Fibroblast of lung (primary cell): Measurements from ENCODE around the gene OR13F1. TPM values are rescaled to one million over a fixed set of nuclear protein-coding genes. Genes with fewer than 3 reads are reported as not detected.

ENCODE experiments used
- DNase-seq, 2 donors: peaks; one replicate each; pipeline versions ENCODE4 v3.0.0 to v3.0.0-alpha.2; 2010; ENCODE audit warnings: low read depth in 2 of 2
- H2AFZ ChIP-seq: 2 replicates; pipeline ENCODE4 v1.5.1; 2012; ENCODE audit warnings: low read length, control low read depth, inconsistent platforms
- H3K27ac ChIP-seq: 2 replicates; pipeline ENCODE4 v1.5.1; 2011; ENCODE audit warnings: low read length, control low read depth; ENCODE audit not compliant: insufficient read depth
- H3K27me3 ChIP-seq: 2 replicates; pipeline ENCODE4 v1.5.1; 2011; ENCODE audit warnings: mild to moderate bottlenecking, low read length; ENCODE audit not compliant: control insufficient read depth, insufficient read depth
- H3K36me3 ChIP-seq: 2 replicates; pipeline ENCODE4 v1.5.1; 2011; ENCODE audit warnings: low read length; ENCODE audit not compliant: control insufficient read depth, insufficient read depth
- H3K4me1 ChIP-seq: 2 replicates; pipeline ENCODE4 v1.5.1; 2011; ENCODE audit warnings: low read length; ENCODE audit not compliant: control insufficient read depth, insufficient read depth; ENCODE audit errors: extremely low read depth
- H3K4me2 ChIP-seq: 2 replicates; pipeline ENCODE4 v1.5.1; 2011; ENCODE audit warnings: low read length, control low read depth; ENCODE audit not compliant: insufficient read depth; ENCODE audit errors: extremely low read depth
- H3K4me3 ChIP-seq, 4 experiments: fragments of 200-600 bp in 1 of 4; sonication (generic) in 1 of 4; replicated peaks in 1 of 4; 2 replicates each; pipeline ENCODE4 v1.5.1; 2011 to 2016; ENCODE audit warnings: low read length in 4 of 4, low read depth in 3 of 4, mild to moderate bottlenecking in 3 of 4, control low read depth in 2 of 4, inconsistent platforms in 1 of 4, mixed read lengths in 1 of 4; ENCODE audit not compliant: insufficient read depth in 1 of 4; ENCODE audit errors: control extremely low read depth in 1 of 4
- H3K79me2 ChIP-seq: 2 replicates; pipeline ENCODE4 v1.5.1; 2012; ENCODE audit warnings: mild to moderate bottlenecking, low read length, inconsistent platforms; ENCODE audit not compliant: control insufficient read depth, insufficient read depth
- H3K9ac ChIP-seq: 2 replicates; pipeline ENCODE4 v1.5.1; 2011; ENCODE audit warnings: mild to moderate bottlenecking, low read length, control low read depth; ENCODE audit not compliant: insufficient read depth
- H3K9me3 ChIP-seq: 2 replicates; pipeline ENCODE4 v1.5.1; 2012; ENCODE audit warnings: low read depth, low read length; ENCODE audit not compliant: control insufficient read depth, insufficient read depth
- H4K20me1 ChIP-seq: 2 replicates; pipeline ENCODE4 v1.5.1; 2011; ENCODE audit warnings: low read length; ENCODE audit not compliant: control insufficient read depth, insufficient read depth; ENCODE audit errors: extremely low read depth
- EZH2 ChIP-seq: IDR thresholded peaks from 2 replicates; pipeline ENCODE4 v1.5.1; 2012; ENCODE audit warnings: low read length, control low read depth, mild to moderate bottlenecking; ENCODE audit errors: missing control alignments
- polyA minus RNA-seq: library from RNA; depleted of rRNA, polyadenylated mRNA; stranded (reverse); fragments of >200 nt; gene quantifications from 2 replicates; pipeline ENCODE4 v1.2.3, GENCODE V29; 2011; ENCODE audit warnings: low replicate concordance
- polyA plus RNA-seq, 2 donors: library from polyadenylated mRNA; depleted of rRNA in 1 of 2; stranded (reverse) in 1 of 2; unstranded in 1 of 2; fragments of >200 nt; gene quantifications; 2 replicates each; pipeline ENCODE4 v1.2.1, GENCODE V29; 2011 to 2012; ENCODE audit warnings: missing spikeins in 1 of 2
- total RNA-seq: library from RNA; depleted of rRNA; stranded (reverse); fragments of >200 nt; gene quantifications from 2 replicates; pipeline ENCODE4 v1.2.1, GENCODE V29; 2014
- TF ChIP-seq, protein P1 (sequence below), 2 donors: IDR thresholded peaks in 1 of 2; conservative IDR thresholded peaks in 1 of 2; 1 replicate in 1 of 2; 2 replicates in 1 of 2; pipeline ENCODE4 v1.5.1; 2011 to 2012; ENCODE audit warnings: low read length in 2 of 2, control low read depth in 1 of 2, inconsistent platforms in 1 of 2, low read depth in 1 of 2, mild to moderate bottlenecking in 1 of 2

The OR13F1 gene, protein sequence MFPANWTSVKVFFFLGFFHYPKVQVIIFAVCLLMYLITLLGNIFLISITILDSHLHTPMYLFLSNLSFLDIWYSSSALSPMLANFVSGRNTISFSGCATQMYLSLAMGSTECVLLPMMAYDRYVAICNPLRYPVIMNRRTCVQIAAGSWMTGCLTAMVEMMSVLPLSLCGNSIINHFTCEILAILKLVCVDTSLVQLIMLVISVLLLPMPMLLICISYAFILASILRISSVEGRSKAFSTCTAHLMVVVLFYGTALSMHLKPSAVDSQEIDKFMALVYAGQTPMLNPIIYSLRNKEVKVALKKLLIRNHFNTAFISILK
- total RNA-seq (not detected in 2 replicates), polyA plus RNA-seq (not detected in 2 replicates), polyA minus RNA-seq (not detected in 2 replicates)
- polyA plus RNA-seq (2012) = not detected in 2 replicates

DNA sequence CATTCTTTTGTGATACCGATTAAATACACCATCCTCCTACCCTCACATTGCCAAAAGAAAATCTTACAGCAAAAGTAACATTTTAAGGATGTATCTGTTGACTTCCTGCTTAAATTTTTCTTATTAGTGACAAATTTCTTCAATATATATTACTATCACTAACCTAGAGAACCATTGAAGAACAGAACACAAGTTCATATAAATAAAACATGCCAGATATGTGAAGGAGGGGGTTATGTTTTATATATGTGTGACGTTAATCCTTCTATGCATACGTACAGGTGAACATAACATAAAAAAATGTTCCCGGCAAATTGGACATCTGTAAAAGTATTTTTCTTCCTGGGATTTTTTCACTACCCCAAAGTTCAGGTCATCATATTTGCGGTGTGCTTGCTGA lies at the start of gene OR13F1:
OR13F1 (plus strand) TSS at position 301 of the 400 bp plus-strand sequence; CDS start at position 301, 0 bp downstream.
- H3K36me3 ChIP-seq = no peaks in the 10 kb centered on the region
- no peaks in the 10 kb centered on the region for H3K9me3 ChIP-seq
- no peak for DNase-seq
- TF ChIP-seq EZH2 = no peak
- TF ChIP-seq, protein P1, sequence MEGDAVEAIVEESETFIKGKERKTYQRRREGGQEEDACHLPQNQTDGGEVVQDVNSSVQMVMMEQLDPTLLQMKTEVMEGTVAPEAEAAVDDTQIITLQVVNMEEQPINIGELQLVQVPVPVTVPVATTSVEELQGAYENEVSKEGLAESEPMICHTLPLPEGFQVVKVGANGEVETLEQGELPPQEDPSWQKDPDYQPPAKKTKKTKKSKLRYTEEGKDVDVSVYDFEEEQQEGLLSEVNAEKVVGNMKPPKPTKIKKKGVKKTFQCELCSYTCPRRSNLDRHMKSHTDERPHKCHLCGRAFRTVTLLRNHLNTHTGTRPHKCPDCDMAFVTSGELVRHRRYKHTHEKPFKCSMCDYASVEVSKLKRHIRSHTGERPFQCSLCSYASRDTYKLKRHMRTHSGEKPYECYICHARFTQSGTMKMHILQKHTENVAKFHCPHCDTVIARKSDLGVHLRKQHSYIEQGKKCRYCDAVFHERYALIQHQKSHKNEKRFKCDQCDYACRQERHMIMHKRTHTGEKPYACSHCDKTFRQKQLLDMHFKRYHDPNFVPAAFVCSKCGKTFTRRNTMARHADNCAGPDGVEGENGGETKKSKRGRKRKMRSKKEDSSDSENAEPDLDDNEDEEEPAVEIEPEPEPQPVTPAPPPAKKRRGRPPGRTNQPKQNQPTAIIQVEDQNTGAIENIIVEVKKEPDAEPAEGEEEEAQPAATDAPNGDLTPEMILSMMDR (conservative IDR thresholded peaks at IDR 0.05 in 1 of 2, IDR thresholded peaks at IDR 0.05 in 1 of 2; ENCODE audit: low read depth in 1 of 2, low read length in 2 of 2) = no peak
- no peaks in the 10 kb centered on the region for H3K79me2 ChIP-seq
- H4K20me1 ChIP-seq = no peaks in the 10 kb centered on the region
- no peaks in the 10 kb centered on the region for H3K27me3 ChIP-seq
- H3K4me2 ChIP-seq = no peak within 1 kb of the TSS
- no peaks in the 10 kb centered on the region for H3K4me1 ChIP-seq
- no peak within 1 kb of the TSS for H3K27ac ChIP-seq
- no peak within 1 kb of the TSS for H3K9ac ChIP-seq
- no peak within 1 kb of the TSS for H3K4me3 ChIP-seq
- no peak within 1 kb of the TSS for H2AFZ ChIP-seq

DNA sequence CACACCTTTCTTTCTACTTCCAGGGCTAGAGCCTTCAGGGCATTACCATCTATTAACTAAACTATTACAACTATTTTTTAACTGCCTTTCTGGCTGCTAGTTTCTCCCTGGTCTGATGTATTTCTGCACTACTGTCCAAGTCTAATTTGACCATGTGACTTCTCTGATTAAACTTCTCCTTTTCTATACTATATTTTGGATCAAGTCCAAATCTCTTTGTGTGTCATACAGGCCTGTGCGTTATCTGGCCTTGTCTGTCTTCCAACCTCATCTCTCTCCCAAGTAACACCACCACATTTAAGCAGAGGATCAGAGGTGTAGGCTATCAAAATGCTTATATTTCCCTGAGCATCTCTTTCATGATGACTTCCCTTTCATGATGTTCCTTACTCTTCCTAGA lies 47.2 kb upstream of the OR13F1 start:
- Histone ChIP-seq H3K27ac (no peak overlapping the region), H3K4me2 (no peak overlapping the region), H3K27me3 (no peaks in the 10 kb centered on the region), H3K9me3 (no peaks in the 10 kb centered on the region), H3K4me1 (no peaks in the 10 kb centered on the region), H3K36me3 (no peaks in the 10 kb centered on the region), H3K4me3 (no peak overlapping the region), H3K9ac (no peak overlapping the region), H3K79me2 (no peaks in the 10 kb centered on the region), H2AFZ (no peak overlapping the region), H4K20me1 (no peaks in the 10 kb centered on the region)
- TF ChIP-seq EZH2 = no peak
- TF ChIP-seq, protein P1 (conservative IDR thresholded peaks at IDR 0.05 in 1 of 2, IDR thresholded peaks at IDR 0.05 in 1 of 2; ENCODE audit: low read depth in 1 of 2, low read length in 2 of 2) = no peak
- DNase-seq = no peak

DNA sequence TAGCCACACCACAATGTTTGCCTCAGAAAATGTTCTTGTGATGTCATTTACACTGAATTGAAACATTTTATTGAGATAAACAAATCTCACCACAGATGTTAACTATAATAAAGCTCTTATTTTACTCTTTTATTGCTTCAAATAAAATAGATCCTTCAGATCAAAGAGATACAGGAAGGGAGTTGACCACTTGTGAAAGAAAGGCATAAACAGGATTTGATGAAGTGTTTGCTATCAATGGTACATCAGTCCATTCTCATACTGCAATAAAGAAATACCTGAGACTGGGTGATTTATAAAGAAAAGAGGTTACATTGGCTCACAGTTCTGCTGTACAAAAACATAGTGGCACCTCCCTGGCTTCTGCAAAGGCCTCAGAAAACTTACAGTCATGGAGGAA lies 40.2 kb upstream of the OR13F1 start:
- no peaks in the 10 kb centered on the region for H3K79me2 ChIP-seq
- no peak overlapping the region for H3K4me3 ChIP-seq
- no peak for TF ChIP-seq EZH2
- TF ChIP-seq, protein P1 (conservative IDR thresholded peaks at IDR 0.05 in 1 of 2, IDR thresholded peaks at IDR 0.05 in 1 of 2; ENCODE audit: low read depth in 1 of 2, low read length in 2 of 2) = no peak
- no peak overlapping the region for H2AFZ ChIP-seq
- H3K4me2 ChIP-seq = no peak overlapping the region
- no peaks in the 10 kb centered on the region for H3K9me3 ChIP-seq
- H3K27me3 ChIP-seq = no peaks in the 10 kb centered on the region
- no peak for DNase-seq
- no peaks in the 10 kb centered on the region for H3K4me1 ChIP-seq
- H3K9ac ChIP-seq = no peak overlapping the region
- H3K27ac ChIP-seq = no peak overlapping the region
- H3K36me3 ChIP-seq = no peaks in the 10 kb centered on the region
- no peaks in the 10 kb centered on the region for H4K20me1 ChIP-seq
